Natural killer cell (primary cell): ENCODE data around the gene CYP27C1. TPM values are rescaled to one million over a fixed set of nuclear protein-coding genes. Genes with fewer than 3 reads are reported as not detected.
"Not testable (repeated sequence)": the region's sequence is repeated elsewhere in the genome, so short reads cannot be mapped to it uniquely, and the experiment has no call there.

Experiments
- ATAC-seq, 3 donors: fragments of 150-1000 bp in 2 of 3; fragments of 200-7000 bp in 1 of 3; cut with Tn5 transposase; 1 replicate in 1 of 3; 2 replicates in 2 of 3; pipeline ENCODE4 v1.10.0; 2021; ENCODE audit warnings: mild to moderate bottlenecking in 2 of 3, moderate library complexity in 2 of 3
- DNase-seq, 2 donors: peaks; one replicate each; pipeline versions ENCODE4 v3.0.0 to v3.0.0-alpha.2; 2013 to 2021; ENCODE audit warnings: mixed read lengths in 1 of 2
- H3K27ac ChIP-seq: one replicate; pipeline ENCODE4 v1.5.1; 2013; ENCODE audit warnings: mild to moderate bottlenecking, low read length
- H3K27me3 ChIP-seq: one replicate; pipeline ENCODE4 v1.6.1; 2013; ENCODE audit warnings: low read length; ENCODE audit not compliant: control insufficient read depth, insufficient read depth
- H3K36me3 ChIP-seq: one replicate; pipeline ENCODE4 v1.6.1; 2013; ENCODE audit warnings: low read length; ENCODE audit not compliant: control insufficient read depth, insufficient read depth
- H3K4me1 ChIP-seq: one replicate; pipeline ENCODE4 v1.6.1; 2013; ENCODE audit warnings: low read length; ENCODE audit not compliant: control insufficient read depth, insufficient read depth
- H3K4me3 ChIP-seq: one replicate; pipeline ENCODE4 v1.5.1; 2013; ENCODE audit warnings: low read length
- H3K9me3 ChIP-seq: one replicate; pipeline ENCODE4 v1.6.1; 2013; ENCODE audit warnings: low read length; ENCODE audit not compliant: control insufficient read depth, insufficient read depth
- H3K27ac Mint-ChIP-seq, 2 donors: one replicate each; pipeline ENCODE4 v1.8.0; 2022; ENCODE audit warnings: mild to moderate bottlenecking in 2 of 2, mixed read lengths in 2 of 2, moderate library complexity in 1 of 2
- H3K27me3 Mint-ChIP-seq, 2 donors: one replicate each; pipeline ENCODE4 v1.8.0; 2022; ENCODE audit warnings: low read depth in 2 of 2, mixed read lengths in 2 of 2
- H3K36me3 Mint-ChIP-seq: one replicate; pipeline ENCODE4 v1.8.0; 2022; ENCODE audit warnings: mixed read lengths
- H3K4me1 Mint-ChIP-seq, 2 donors: one replicate each; pipeline ENCODE4 v1.8.0; 2022; ENCODE audit warnings: mixed read lengths in 2 of 2
- H3K4me3 Mint-ChIP-seq: one replicate; pipeline ENCODE4 v1.8.0; 2022; ENCODE audit warnings: mild to moderate bottlenecking, moderate library complexity, mixed read lengths
- H3K9me3 Mint-ChIP-seq, 2 donors: one replicate each; pipeline ENCODE4 v1.8.0; 2022; ENCODE audit warnings: mixed read lengths in 2 of 2
- CTCF ChIP-seq: fragments of 200-600 bp; IDR thresholded peaks from one replicate; pipeline ENCODE4 v1.8.0; 2022; ENCODE audit warnings: antibody characterized with exemption
- WGBS: methylation state at CpG from one replicate; pipeline ENCODE4 v1.1.7; 2013; ENCODE audit warnings: missing lambda C conversion rate; ENCODE audit not compliant: insufficient coverage; 5-methylcytosine and 5-hydroxymethylcytosine counted together
- intact Hi-C: fragments of 100-400 bp; cut with micrococcal nuclease; formaldehyde crosslinking; loops from one replicate; pipeline ENCODE4 v1.14.2; 2022
- total RNA-seq, 4 donors: library from RNA; stranded (reverse); fragments of 120-200 nt in 1 of 4; gene quantifications; one replicate each; pipeline versions ENCODE4 v1.2.3 to v1.2.4, GENCODE V29; 2013 to 2022

The CYP27C1 gene
- total RNA-seq, 3 donors from 2014 or later (not counting 1 experiment from before 2014, with no cell fraction given): not detected

GRCh38 chr2:127226132-127226519 lies 6.0 kb upstream of the CYP27C1 start:
- Mint-ChIP-seq H3K4me1 (no peaks in the 10 kb centered on the region), H3K4me3 (no peak overlapping the region), H3K36me3 (no peaks in the 10 kb centered on the region), H3K27me3 (peaks cover 34 to 37% of the 10 kb centered on the region in 2 donors), H3K9me3 (no peaks in the 10 kb centered on the region), H3K27ac (no peak overlapping the region)
- WGBS: 68% methylated on average over 6 of the region's 9 CpGs
- intact Hi-C loops: no loop called here
- no peak for DNase-seq
- no peak overlapping the region for H3K4me3 ChIP-seq
- H3K9me3 ChIP-seq: peaks cover 8% of the 10 kb centered on the region
- H3K27me3 ChIP-seq: peaks cover 9% of the 10 kb centered on the region
- no peak overlapping the region for H3K27ac ChIP-seq
- no peak for ATAC-seq
- no peak for TF ChIP-seq CTCF
- no peaks in the 10 kb centered on the region for H3K36me3 ChIP-seq
- H3K4me1 ChIP-seq: no peaks in the 10 kb centered on the region

- Histone ChIP-seq H3K4me1 (peaks cover 4% of the 10 kb centered on the region), H3K27me3 (peaks cover 16% of the 10 kb centered on the region), H3K36me3 (no peaks in the 10 kb centered on the region), H3K4me3 (no peak overlapping the region), H3K9me3 (peaks cover 8% of the 10 kb centered on the region), H3K27ac (no peak overlapping the region)
- ATAC-seq: no peak
- intact Hi-C loops: no loop called here
- peaks cover 40 to 44% of the 10 kb centered on the region in 2 donors for H3K27me3 Mint-ChIP-seq
- DNase-seq: no peak
- H3K36me3 Mint-ChIP-seq: peaks cover 4% of the 10 kb centered on the region
- no peak overlapping the region for H3K4me3 Mint-ChIP-seq
- H3K4me1 Mint-ChIP-seq: peaks cover 4 to 5% of the 10 kb centered on the region in 2 donors
- H3K9me3 Mint-ChIP-seq: no peaks in the 10 kb centered on the region
- WGBS: 87% methylated on average over 11 of the region's 12 CpGs
- H3K27ac Mint-ChIP-seq: no peak overlapping the region
- no peak for TF ChIP-seq CTCF
Observed at GRCh38 chr2:127225186-127225960, 5.3 kb upstream of the CYP27C1 start.

- Histone ChIP-seq H3K4me1 (peaks cover 12% of the 10 kb centered on the region), H3K27me3 (peaks cover 19% of the 10 kb centered on the region)
- WGBS: 87% methylated on average over 3 of the region's 5 CpGs
- H3K9me3 Mint-ChIP-seq, H3K4me3 Mint-ChIP-seq, H3K27ac Mint-ChIP-seq, H3K36me3 ChIP-seq, H3K9me3 ChIP-seq, H3K4me1 Mint-ChIP-seq, intact Hi-C loops, H3K4me3 ChIP-seq, H3K27ac ChIP-seq, H3K36me3 Mint-ChIP-seq, DNase-seq, ATAC-seq: not testable (repeated sequence)
- H3K27me3 Mint-ChIP-seq: peaks cover 38 to 48% of the 10 kb centered on the region in 2 donors
Observed at GRCh38 chr2:127224135-127224534, 4.0 kb upstream of the CYP27C1 start.

- H3K4me3 ChIP-seq: no peak overlapping the region
- H3K27me3 ChIP-seq: peaks cover 32% of the 10 kb centered on the region
- TF ChIP-seq CTCF: no peak
- no peaks in the 10 kb centered on the region for H3K36me3 ChIP-seq
- Mint-ChIP-seq H3K36me3 (peaks cover 8% of the 10 kb centered on the region), H3K27ac (no peak overlapping the region), H3K4me3 (peak overlapping the region; percentile 68), H3K9me3 (no peaks in the 10 kb centered on the region), H3K27me3 (peaks cover 59 to 67% of the 10 kb centered on the region in 2 donors), H3K4me1 (peaks cover 8 to 14% of the 10 kb centered on the region in 2 donors)
- 29% methylated on average over 30 of the region's 31 CpGs for WGBS
- ATAC-seq (no peak), DNase-seq (no peak)
- intact Hi-C loops: no loop called here
- H3K27ac ChIP-seq: no peak overlapping the region
- H3K9me3 ChIP-seq: no peaks in the 10 kb centered on the region
- H3K4me1 ChIP-seq: peaks cover 18% of the 10 kb centered on the region
Observed at GRCh38 chr2:127220768-127221527, 849 bp upstream of the CYP27C1 start.
